Spleen (tissue), 11 donors: Measurements from ENCODE around the gene HTRA2. TPM values are rescaled to one million over a fixed set of nuclear protein-coding genes. Genes with fewer than 3 reads are reported as not detected.

Source experiments
- DNase-seq: peaks from one replicate; pipeline ENCODE4 v3.0.0-alpha.2; 2020
- H3K27ac ChIP-seq, 8 donors: fragments of 200-600 bp; sonication (generic) in 7 of 8; 1 replicate in 4 of 8; 2 replicates in 4 of 8; pipeline versions ENCODE4 v1.5.0 to v1.8.0; 2016 to 2021; ENCODE audit warnings: inconsistent platforms in 4 of 8, mild to moderate bottlenecking in 4 of 8, moderate library complexity in 1 of 8
- H3K27me3 ChIP-seq, 7 donors: fragments of 200-600 bp; sonication (generic) in 6 of 7; replicated peaks in 1 of 7; 1 replicate in 4 of 7; 2 replicates in 3 of 7; pipeline versions ENCODE4 v1.5.0 to v1.8.0; 2016 to 2021; ENCODE audit warnings: inconsistent platforms in 3 of 7, mild to moderate bottlenecking in 1 of 7
- H3K36me3 ChIP-seq, 6 donors: fragments of 200-600 bp; sonication (generic) in 5 of 6; 1 replicate in 4 of 6; 2 replicates in 2 of 6; pipeline versions ENCODE4 v1.5.0 to v1.8.0; 2016 to 2021; ENCODE audit warnings: inconsistent platforms in 2 of 6
- H3K4me1 ChIP-seq, 6 donors: fragments of 200-600 bp; sonication (generic) in 5 of 6; 1 replicate in 3 of 6; 2 replicates in 3 of 6; pipeline versions ENCODE4 v1.5.0 to v1.8.0; 2016 to 2021; ENCODE audit warnings: inconsistent platforms in 3 of 6
- H3K4me3 ChIP-seq, 8 donors: fragments of 200-600 bp; sonication (generic) in 7 of 8; 1 replicate in 4 of 8; 2 replicates in 4 of 8; pipeline versions ENCODE4 v1.5.0 to v1.8.0; 2016 to 2021; ENCODE audit warnings: inconsistent platforms in 4 of 8, mild to moderate bottlenecking in 4 of 8, moderate library complexity in 2 of 8
- H3K9me3 ChIP-seq, 8 donors: fragments of 200-600 bp; sonication (generic) in 7 of 8; 1 replicate in 4 of 8; 2 replicates in 4 of 8; pipeline versions ENCODE4 v1.5.0 to v1.8.0; 2016 to 2021; ENCODE audit warnings: inconsistent platforms in 4 of 8
- CTCF ChIP-seq, 11 experiments: fragments of 200-600 bp in 7 of 11; fragments of 450-650 bp in 4 of 11; sonication (generic) in 4 of 11; IDR thresholded peaks in 8 of 11; conservative IDR thresholded peaks in 3 of 11; 1 replicate in 7 of 11; 2 replicates in 4 of 11; pipeline versions ENCODE4 v1.4.0 to v1.8.0; 2016 to 2021; ENCODE audit warnings: antibody characterized with exemption in 11 of 11, inconsistent platforms in 4 of 11, mild to moderate bottlenecking in 1 of 11
- POLR2A ChIP-seq, 3 donors: fragments of 450-650 bp; IDR thresholded peaks; one replicate each; pipeline ENCODE4 v1.5.1; 2017; ENCODE audit warnings: antibody characterized with exemption in 3 of 3, mild to moderate bottlenecking in 1 of 3
- POLR2AphosphoS5 ChIP-seq, 3 donors: sonication (generic); formaldehyde crosslinking; IDR thresholded peaks; one replicate each; pipeline ENCODE4 v1.5.1; 2017; ENCODE audit warnings: antibody characterized with exemption in 3 of 3
- WGBS, 5 donors: extraction: QIAGEN DNeasy Blood & Tissue Kit in 3 of 5; methylation state at CpG; one replicate each; pipeline versions ENCODE4 v1.1.5 to v1.1.7; 2013 to 2018; 5-methylcytosine and 5-hydroxymethylcytosine counted together
- intact Hi-C: fragments of 100-400 bp; cut with DNase I; formaldehyde crosslinking; loops from one replicate; pipeline ENCODE4 v1.15.0; 2023; ENCODE audit warnings: low total_unique reads
- polyA plus RNA-seq, 3 donors: library from polyadenylated mRNA; stranded (reverse); fragments of 200-250 nt; gene quantifications; one replicate each; pipeline ENCODE4 v1.2.1, GENCODE V29; 2013
- total RNA-seq, 7 donors: library from RNA; depleted of rRNA in 3 of 7; stranded (reverse); fragments of >200 nt in 3 of 7; fragmentation: NEBNext Ultra II Directional in 4 of 7; extraction: Animal tissue kit (Norgen Biotek cat#: 25700) in 4 of 7; gene quantifications; one replicate each; pipeline versions ENCODE4 v1.1.0 to v1.2.1, GENCODE V29; 2016 to 2021
- donor health status: healthy with polysubstance abuse.
- donor health status: DM: no; HTN: no; CAD: no; lungs with moderate emphysema.
- donor health status: DM: no; HTN: no; CAD: no.
- donor health status: Bipolar disorder and iron deficiency.
- donor health status: healthy.
- donor health status: DM: no; HTN: no; CAD: no.
- donor health status: DM: yes; HTN: yes; CAD: no.

Gene HTRA2
- total and polyA plus RNA-seq, 10 donors: 34.2 to 58.7 (median 42.9) TPM

DNA sequence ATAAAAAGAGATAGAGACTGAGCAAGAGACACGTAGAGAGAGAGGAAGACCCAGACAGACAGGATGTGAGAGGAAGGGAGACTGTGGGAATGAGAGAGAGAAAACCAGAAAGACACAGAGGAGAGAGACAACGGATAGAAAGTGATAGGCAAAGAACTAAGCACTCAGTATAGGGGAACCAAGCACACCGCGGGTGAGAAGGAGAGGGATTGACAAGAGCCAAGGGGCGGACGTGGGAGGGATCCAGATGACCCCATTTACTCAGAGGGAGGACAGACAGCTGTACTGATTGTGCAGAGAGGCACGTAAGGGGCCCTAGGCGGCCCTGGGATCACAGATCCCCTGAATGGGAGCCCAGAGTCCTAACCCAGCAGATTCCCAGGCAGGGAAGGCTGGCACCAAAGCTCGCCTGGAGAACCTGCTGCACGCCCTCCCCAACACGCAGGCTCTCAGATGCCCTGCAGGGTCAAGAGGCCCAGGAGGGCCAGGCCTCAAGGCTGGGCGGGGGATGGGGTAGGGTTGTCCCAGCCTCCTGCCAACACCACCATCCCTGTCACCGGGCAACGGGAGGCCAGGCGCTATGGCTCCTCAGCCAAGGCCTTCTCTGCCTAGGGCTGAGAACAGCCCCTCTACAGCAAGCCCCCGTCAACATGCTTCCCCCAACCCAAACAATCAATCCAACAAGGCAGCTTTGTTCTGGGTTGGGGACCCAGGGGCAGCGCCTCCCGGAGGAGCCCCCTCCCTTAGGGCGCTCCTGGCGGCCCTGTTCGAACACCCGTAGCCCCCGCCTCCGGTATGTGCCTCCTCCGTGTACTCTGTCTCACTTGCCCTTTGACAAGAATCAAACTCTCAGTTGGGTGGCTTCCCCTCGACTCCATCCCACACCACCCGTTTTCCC lies 23.4 kb downstream of the HTRA2 start:
- TF ChIP-seq CTCF (IDR thresholded peaks at IDR 0.05 in 8 of 11, conservative IDR thresholded peaks at IDR 0.05 in 3 of 11) (no peak), POLR2AphosphoS5 (IDR thresholded peaks at IDR 0.05) (peak in 2 of 3 donors; percentile 32 to 41)
- intact Hi-C loops: no loop called here
- DNase-seq: peak; percentile 82
- Histone ChIP-seq H3K9me3 (no peaks in the 10 kb centered on the region), H3K27me3 (peaks cover 0 to 22% (median 12%) of the 10 kb centered on the region in 7 donors), H3K36me3 (peaks cover 0 to 25% (median 9%) of the 10 kb centered on the region in 6 donors), H3K4me1 (peaks cover 14 to 81% (median 53%) of the 10 kb centered on the region in 6 donors), H3K4me3 (peak overlapping the region in 7 of 8 donors; percentile 75 to 99 (median 90)), H3K27ac (peak overlapping the region in 6 of 8 donors; percentile 90 to 96 (median 92))
- 60 to 73% (median 65%) methylated on average over 27 of the region's 27 CpGs for WGBS, 5 donors

DNA sequence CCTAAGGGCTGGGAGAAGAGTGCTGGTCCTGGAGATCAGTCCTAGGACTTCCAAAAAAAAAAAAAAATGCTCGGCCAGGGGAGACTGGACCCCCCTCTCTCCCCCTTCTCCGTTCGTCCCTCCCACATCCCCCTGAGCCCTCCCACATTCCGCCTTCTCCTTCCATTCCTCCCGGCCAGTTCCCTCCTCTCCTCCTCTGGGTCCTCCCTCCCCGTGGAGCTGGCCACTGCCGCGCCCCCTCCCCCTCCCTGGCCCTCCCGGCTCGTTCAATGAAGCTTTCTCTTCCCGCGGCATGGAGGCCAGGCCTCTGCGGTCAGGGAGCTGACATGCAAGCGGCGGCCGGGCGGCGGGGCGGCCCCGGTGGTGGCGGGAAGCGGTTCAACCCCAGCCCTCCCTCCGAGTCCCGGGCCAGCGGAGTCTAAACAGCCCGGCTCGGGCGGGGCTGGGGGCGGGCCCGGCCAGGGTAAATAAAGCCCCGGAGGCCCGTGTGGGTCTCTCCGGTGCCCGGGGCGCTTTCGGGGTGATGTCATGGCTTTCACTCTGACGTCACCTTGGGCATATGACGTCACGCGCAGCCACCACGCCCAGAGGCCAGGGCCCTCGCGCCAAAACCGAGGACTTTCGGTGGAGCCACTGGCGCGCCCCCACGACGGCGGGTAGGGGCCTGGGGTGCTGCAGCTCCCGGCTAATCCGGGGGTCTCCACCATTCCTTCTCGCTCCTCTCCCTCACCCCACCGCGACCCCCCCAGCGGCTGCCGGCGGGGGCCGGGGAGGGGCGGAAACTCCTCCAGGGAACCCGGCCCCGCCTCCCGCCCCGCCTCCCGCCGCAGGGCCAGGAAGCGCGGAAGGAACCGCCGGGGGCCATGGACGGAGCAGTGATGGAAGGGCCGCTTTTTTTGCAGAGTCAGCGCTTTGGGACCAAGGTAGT lies 24.4 kb downstream of the HTRA2 start, which contains the start of the genes DOK1 and LOXL3:
TSS of gene DOK1 (plus strand) at position 829 of the 928 bp plus-strand sequence. CDS start at position 864, 35 bp downstream.
TSS of gene LOXL3 (minus strand) at position 51 of the 928 bp plus-strand sequence. CDS start 1,308 bp downstream, outside the sequence.
- H3K27ac ChIP-seq: peak within 1 kb of the TSS; percentile 80 to 96 (median 92)
- no peaks in the 10 kb centered on the region for H3K9me3 ChIP-seq
- 1 to 4% (median 1%) methylated on average over 13 to 73 of the region's 73 CpGs for WGBS, 5 donors
- peaks cover 0 to 12% (median 5%) of the 10 kb centered on the region in 7 donors for H3K27me3 ChIP-seq
- intact Hi-C loops: no loop called here
- H3K4me1 ChIP-seq: peaks cover 13 to 79% (median 44%) of the 10 kb centered on the region in 6 donors
- H3K36me3 ChIP-seq: peaks cover 0 to 25% (median 9%) of the 10 kb centered on the region in 6 donors
- peak; percentile 97 for DNase-seq
- H3K4me3 ChIP-seq: peak within 1 kb of the TSS; percentile 75 to 99 (median 86)
- TF ChIP-seq POLR2A (IDR thresholded peaks at IDR 0.05) (peak in 1 of 3 donors; percentile 42), POLR2AphosphoS5 (IDR thresholded peaks at IDR 0.05) (peak; percentile 87 to 89 (median 89)), CTCF (IDR thresholded peaks at IDR 0.05 in 8 of 11, conservative IDR thresholded peaks at IDR 0.05 in 3 of 11) (peak in 3 of 11 experiments; percentile 17 to 23 (median 18))

DNA sequence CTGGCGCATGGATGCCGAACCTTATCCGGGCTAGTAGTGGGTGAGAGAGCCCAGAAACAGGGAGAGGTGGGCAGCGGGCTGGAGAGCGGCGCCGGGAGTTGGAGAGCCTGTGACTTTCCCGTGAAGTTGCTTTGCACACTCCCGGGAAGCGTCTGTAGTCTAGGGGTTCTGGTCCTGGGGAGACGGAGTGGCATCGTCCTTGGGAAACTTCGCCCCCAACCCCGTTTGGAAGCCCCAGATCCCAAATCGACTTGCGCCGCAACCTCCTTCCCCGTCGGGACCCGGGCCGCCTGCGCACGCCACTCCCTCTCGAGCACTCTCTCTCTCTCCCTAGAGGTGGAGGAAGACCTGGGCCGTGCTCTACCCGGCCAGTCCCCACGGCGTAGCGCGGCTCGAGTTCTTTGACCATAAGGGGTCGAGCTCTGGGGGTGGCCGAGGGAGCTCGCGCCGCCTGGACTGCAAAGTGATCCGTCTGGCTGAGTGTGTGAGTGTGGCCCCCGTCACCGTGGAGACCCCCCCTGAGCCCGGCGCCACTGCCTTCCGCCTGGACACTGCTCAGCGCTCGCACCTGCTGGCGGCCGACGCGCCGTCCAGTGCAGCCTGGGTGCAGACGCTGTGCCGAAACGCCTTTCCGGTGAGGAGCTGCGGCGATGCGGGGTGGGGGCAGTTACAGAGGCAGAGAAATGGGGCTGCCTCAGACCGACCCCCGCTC lies 25.2 kb downstream of the HTRA2 start:
- peaks cover 0 to 4% (median 0%) of the 10 kb centered on the region in 7 donors for H3K27me3 ChIP-seq
- peak overlapping the region; percentile 80 to 96 (median 92) for H3K27ac ChIP-seq
- peaks cover 7 to 73% (median 36%) of the 10 kb centered on the region in 6 donors for H3K4me1 ChIP-seq
- intact Hi-C loops: no loop called here
- H3K4me3 ChIP-seq: peak overlapping the region; percentile 75 to 99 (median 86)
- peaks cover 0 to 25% (median 9%) of the 10 kb centered on the region in 6 donors for H3K36me3 ChIP-seq
- H3K9me3 ChIP-seq: no peaks in the 10 kb centered on the region
- peak; percentile 94 for DNase-seq
- TF ChIP-seq POLR2A (IDR thresholded peaks at IDR 0.05) (no peak), POLR2AphosphoS5 (IDR thresholded peaks at IDR 0.05) (peak in 1 of 3 donors; percentile 3), CTCF (IDR thresholded peaks at IDR 0.05 in 8 of 11, conservative IDR thresholded peaks at IDR 0.05 in 3 of 11) (peak in 1 of 11 experiments; percentile 13)
- 0 to 2% (median 1%) methylated on average over 40 to 58 of the region's 58 CpGs for WGBS, 5 donors
